Measurements from ENCODE around the gene COL6A2.
"Not testable (repeated sequence)": the region's sequence is repeated elsewhere in the genome, so short reads cannot be mapped to it uniquely, and the experiment has no call there.

The COL6A2 gene

DNA sequence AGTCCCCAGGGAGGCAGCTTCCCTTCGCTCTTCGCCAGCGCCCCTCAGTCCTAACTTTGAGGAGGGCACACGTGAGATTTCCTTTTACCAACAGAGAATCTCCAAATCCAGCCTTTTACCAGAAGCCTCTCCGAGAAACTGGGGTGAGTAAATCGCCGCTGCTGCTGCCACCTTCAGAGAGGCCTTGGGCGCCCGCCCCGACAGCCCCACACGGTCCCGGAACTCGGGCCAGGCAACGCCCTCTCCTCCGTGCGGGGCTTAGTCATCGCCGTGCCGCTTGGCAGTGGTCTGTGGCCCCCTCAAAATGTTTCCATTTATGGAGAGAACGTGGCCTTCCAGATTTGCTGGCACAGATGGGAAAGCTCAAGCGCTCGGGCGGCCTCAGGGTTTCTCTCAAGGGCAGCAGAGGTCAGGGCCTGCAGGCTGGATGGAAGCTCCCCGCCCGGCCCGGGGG, 41.4 kb upstream of the COL6A2 start:
- no peak for DNase-seq (ENCODE audit: extremely low read depth, insufficient read length)
- no peaks in the 10 kb centered on the region for H3K27me3 ChIP-seq (replicated peaks; ENCODE audit: control insufficient read depth, insufficient read depth, low read length)
- H3K4me3 ChIP-seq (replicated peaks; ENCODE audit: low read depth, low read length) = no peak overlapping the region

GRCh38 chr21:46057111-46057709, 40.7 kb upstream of the COL6A2 start:
- Histone ChIP-seq H3K36me3 (ENCODE audit: control insufficient read depth, insufficient read depth, low read length) (no peaks in the 10 kb centered on the region), H3K4me3 (replicated peaks; ENCODE audit: low read depth, low read length) (no peak overlapping the region), H3K27me3 (replicated peaks; ENCODE audit: control insufficient read depth, insufficient read depth, low read length) (no peaks in the 10 kb centered on the region)
- TF ChIP-seq, protein P1, sequence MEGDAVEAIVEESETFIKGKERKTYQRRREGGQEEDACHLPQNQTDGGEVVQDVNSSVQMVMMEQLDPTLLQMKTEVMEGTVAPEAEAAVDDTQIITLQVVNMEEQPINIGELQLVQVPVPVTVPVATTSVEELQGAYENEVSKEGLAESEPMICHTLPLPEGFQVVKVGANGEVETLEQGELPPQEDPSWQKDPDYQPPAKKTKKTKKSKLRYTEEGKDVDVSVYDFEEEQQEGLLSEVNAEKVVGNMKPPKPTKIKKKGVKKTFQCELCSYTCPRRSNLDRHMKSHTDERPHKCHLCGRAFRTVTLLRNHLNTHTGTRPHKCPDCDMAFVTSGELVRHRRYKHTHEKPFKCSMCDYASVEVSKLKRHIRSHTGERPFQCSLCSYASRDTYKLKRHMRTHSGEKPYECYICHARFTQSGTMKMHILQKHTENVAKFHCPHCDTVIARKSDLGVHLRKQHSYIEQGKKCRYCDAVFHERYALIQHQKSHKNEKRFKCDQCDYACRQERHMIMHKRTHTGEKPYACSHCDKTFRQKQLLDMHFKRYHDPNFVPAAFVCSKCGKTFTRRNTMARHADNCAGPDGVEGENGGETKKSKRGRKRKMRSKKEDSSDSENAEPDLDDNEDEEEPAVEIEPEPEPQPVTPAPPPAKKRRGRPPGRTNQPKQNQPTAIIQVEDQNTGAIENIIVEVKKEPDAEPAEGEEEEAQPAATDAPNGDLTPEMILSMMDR (IDR thresholded peaks at IDR 0.05; ENCODE audit: insufficient read depth, low read length, poor library complexity, severe bottlenecking) = no peak
- DNase-seq (ENCODE audit: extremely low read depth, insufficient read length) = no peak

More for the DNA sequence above, 41.4 kb upstream of the COL6A2 start:
- TF ChIP-seq, protein P1 (IDR thresholded peaks at IDR 0.05; ENCODE audit: insufficient read depth, low read length, poor library complexity, severe bottlenecking) = no peak
- H3K36me3 ChIP-seq (ENCODE audit: control insufficient read depth, insufficient read depth, low read length) = no peaks in the 10 kb centered on the region

DNA sequence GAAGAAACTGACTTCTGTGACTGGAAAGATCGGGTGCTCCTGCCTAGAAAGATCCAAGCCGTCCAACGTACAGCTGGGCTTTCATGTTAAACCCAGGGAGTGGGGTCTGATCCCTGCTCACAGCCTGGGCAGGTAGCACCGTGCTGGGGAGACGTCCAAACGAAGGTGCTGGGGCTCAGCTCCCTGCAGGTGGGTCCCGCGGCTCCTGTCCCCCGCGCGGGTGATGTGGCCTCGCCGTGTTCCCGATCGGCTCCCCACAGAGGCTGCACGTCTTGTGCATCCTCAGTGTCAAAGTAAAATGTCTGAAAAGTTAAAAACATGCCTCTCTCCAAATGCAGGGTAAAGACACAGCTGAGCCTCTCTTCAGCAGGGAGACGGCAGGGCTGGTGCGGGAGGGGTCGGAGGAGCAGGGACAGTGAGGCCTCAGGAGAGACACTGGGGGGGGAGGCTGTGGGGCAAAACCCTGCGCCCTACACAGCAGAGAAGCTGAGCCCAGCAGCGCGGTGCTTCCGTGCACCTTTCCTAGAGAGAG, 40.1 kb upstream of the COL6A2 start:
- TF ChIP-seq, protein P1 (IDR thresholded peaks at IDR 0.05; ENCODE audit: insufficient read depth, low read length, poor library complexity, severe bottlenecking) = no peak

DNA sequence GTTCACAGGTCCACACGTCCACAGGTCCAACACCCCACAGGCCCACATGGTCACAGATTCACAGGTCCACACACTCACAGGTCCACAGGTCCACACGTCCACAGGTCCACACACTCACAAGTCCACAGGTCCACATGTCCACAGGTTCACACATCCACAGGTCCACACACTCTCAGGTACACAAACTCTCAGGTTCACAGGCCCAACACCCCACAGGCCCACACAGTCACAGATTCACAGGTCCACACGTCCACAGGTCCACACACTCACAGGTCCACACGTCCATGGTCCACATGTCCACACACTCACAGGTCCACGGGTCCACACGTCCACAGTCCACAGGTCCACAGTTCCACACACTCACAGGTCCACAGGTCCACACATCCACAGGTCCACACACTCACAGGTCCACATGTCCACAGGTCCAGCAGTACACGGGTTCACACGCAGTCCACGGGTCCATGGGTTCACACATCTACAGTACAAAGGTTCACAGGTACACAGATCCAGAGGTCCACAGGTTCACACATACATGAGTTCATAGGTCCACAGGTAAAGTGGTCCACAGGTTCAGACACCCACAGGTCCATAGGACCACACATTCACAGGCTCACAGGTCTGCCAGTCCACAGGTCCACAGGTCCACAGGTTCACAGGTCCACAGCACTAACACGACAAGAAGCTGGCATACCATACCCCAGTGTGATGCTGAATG, 39.3 kb upstream of the COL6A2 start:
- no peak for DNase-seq (ENCODE audit: extremely low read depth, insufficient read length)

More for the DNA sequence above, 40.1 kb upstream of the COL6A2 start:
- H3K36me3 ChIP-seq (ENCODE audit: control insufficient read depth, insufficient read depth, low read length) = no peaks in the 10 kb centered on the region
- no peak for DNase-seq (ENCODE audit: extremely low read depth, insufficient read length)
- H3K27me3 ChIP-seq (replicated peaks; ENCODE audit: control insufficient read depth, insufficient read depth, low read length) = no peaks in the 10 kb centered on the region
- no peak overlapping the region for H3K4me3 ChIP-seq (replicated peaks; ENCODE audit: low read depth, low read length)

GRCh38 chr21:46059195-46059594, 38.7 kb upstream of the COL6A2 start:
- no peak for DNase-seq (ENCODE audit: extremely low read depth, insufficient read length)
- TF ChIP-seq, protein P1 (IDR thresholded peaks at IDR 0.05; ENCODE audit: insufficient read depth, low read length, poor library complexity, severe bottlenecking) = no peak
- H3K27me3 ChIP-seq (replicated peaks; ENCODE audit: control insufficient read depth, insufficient read depth, low read length) = no peaks in the 10 kb centered on the region

More for the DNA sequence above, 39.3 kb upstream of the COL6A2 start:
- Histone ChIP-seq H3K27me3 (replicated peaks; ENCODE audit: control insufficient read depth, insufficient read depth, low read length) (no peaks in the 10 kb centered on the region), H3K36me3 (ENCODE audit: control insufficient read depth, insufficient read depth, low read length) (no peaks in the 10 kb centered on the region), H3K4me3 (replicated peaks; ENCODE audit: low read depth, low read length) (no peak overlapping the region)
- TF ChIP-seq, protein P1 (IDR thresholded peaks at IDR 0.05; ENCODE audit: insufficient read depth, low read length, poor library complexity, severe bottlenecking) = no peak

DNA sequence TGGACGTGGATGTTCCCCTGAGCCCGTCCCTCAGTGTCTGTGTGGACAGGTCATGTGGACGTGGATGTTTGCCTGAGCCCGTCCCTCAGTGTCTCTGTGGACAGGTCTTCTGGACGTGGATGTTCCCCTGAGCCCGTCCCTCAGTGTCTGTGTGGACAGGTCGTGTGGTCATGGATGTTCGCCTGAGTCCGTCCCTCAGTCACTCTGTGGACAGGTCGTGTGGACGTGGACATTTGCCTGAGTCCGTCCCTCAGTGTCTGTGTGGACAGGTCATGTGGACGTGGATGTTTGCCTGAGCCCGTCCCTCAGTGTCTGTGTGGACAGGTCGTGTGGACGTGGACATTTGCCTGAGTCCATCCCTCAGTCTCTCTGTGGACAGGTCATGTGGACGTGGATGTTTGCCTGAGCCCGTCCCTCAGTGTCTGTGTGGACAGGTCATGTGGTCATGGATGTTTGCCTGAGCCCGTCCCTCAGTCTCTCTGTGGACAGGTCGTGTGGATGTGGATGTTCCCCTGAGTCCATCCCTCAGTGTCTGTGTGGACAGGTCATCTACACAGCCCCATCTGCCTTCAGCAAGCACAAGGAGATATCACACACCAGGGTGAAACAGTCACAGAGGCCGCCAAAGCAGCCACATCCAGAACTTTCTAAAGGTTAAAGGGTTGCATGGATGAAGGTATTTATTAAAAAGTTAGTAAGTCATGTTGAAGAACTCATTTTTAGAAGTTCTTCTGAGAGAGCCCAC, 38.0 kb upstream of the COL6A2 start:
- H3K27me3 ChIP-seq (replicated peaks; ENCODE audit: control insufficient read depth, insufficient read depth, low read length); H3K36me3 ChIP-seq (ENCODE audit: control insufficient read depth, insufficient read depth, low read length); H3K4me3 ChIP-seq (replicated peaks; ENCODE audit: low read depth, low read length); DNase-seq (ENCODE audit: extremely low read depth, insufficient read length): not testable (repeated sequence)

More at GRCh38 chr21:46059195-46059594, 38.7 kb upstream of the COL6A2 start:
- H3K36me3 ChIP-seq (ENCODE audit: control insufficient read depth, insufficient read depth, low read length) = no peaks in the 10 kb centered on the region
- no peak overlapping the region for H3K4me3 ChIP-seq (replicated peaks; ENCODE audit: low read depth, low read length)
